ENCODE measurements around the gene ITGB2. TPM values are rescaled to one million over a fixed set of nuclear protein-coding genes. Genes with fewer than 3 reads are reported as not detected.

Gene ITGB2
- total RNA-seq, 4 donors from 2014 or later = 55.8 to 1,044 (median 162) TPM

GRCh38 chr21:44931137-44931500 is 10.4 kb upstream of the ITGB2 start:
- TF ChIP-seq CTCF (IDR thresholded peaks at IDR 0.05; ENCODE audit: low read depth) = no peak

- no peak for TF ChIP-seq CTCF (IDR thresholded peaks at IDR 0.05; ENCODE audit: low read depth)
These were observed 9.9 kb upstream of the ITGB2 start for GRCh38 chr21:44930543-44930981.

GRCh38 chr21:44929799-44930542 is 9.3 kb upstream of the ITGB2 start:
- TF ChIP-seq CTCF (IDR thresholded peaks at IDR 0.05; ENCODE audit: low read depth) = no peak

- no peak for TF ChIP-seq CTCF (IDR thresholded peaks at IDR 0.05; ENCODE audit: low read depth)
These were observed 8.6 kb upstream of the ITGB2 start for GRCh38 chr21:44929242-44929798.

- TF ChIP-seq CTCF (IDR thresholded peaks at IDR 0.05; ENCODE audit: low read depth) = no peak
These were observed 7.1 kb upstream of the ITGB2 start for GRCh38 chr21:44927587-44928461.

- no peak for TF ChIP-seq CTCF (IDR thresholded peaks at IDR 0.05; ENCODE audit: low read depth)
These were observed 6.5 kb upstream of the ITGB2 start for GRCh38 chr21:44927259-44927586.
